HG02852 (cell line): ENCODE results near the gene LACTB.

Source experiments
- ATAC-seq: cut with Tn5 transposase; IDR thresholded peaks from one replicate; pipeline ENCODE4 v1.9.1; 2021; ENCODE audit warnings: mild to moderate bottlenecking, moderate library complexity; ENCODE audit not compliant: unreplicated experiment

Gene LACTB, protein sequence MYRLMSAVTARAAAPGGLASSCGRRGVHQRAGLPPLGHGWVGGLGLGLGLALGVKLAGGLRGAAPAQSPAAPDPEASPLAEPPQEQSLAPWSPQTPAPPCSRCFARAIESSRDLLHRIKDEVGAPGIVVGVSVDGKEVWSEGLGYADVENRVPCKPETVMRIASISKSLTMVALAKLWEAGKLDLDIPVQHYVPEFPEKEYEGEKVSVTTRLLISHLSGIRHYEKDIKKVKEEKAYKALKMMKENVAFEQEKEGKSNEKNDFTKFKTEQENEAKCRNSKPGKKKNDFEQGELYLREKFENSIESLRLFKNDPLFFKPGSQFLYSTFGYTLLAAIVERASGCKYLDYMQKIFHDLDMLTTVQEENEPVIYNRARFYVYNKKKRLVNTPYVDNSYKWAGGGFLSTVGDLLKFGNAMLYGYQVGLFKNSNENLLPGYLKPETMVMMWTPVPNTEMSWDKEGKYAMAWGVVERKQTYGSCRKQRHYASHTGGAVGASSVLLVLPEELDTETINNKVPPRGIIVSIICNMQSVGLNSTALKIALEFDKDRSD

DNA sequence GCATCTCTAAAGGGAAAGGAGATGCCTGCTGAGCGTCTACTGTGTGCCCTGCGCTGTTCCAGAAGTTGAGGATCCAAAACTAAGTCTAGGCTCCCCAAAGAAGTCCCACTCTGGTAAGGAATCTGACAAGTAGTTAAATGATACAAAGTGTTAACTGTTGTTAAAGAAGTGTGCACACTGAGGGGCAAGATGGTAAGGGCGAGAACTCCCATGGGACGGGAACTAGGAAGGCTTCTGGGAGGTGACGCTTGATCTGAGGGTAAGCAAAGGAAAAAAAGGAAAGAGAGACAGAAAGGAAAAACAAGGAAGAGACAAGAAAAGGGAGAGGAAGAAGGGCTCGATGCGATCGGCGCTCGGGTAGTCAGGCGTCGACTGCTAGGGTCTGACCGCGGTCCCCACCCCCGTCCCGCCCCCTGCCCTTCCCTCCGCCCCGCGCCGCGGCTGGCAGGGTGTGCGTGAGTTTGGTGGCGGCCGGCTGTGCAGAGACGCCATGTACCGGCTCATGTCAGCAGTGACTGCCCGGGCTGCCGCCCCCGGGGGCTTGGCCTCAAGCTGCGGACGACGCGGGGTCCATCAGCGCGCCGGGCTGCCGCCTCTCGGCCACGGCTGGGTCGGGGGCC lies at the start of gene LACTB:
Gene LACTB, plus strand, starts transcription at position 480 of the 620 bp plus-strand sequence. Its CDS starts 11 bp downstream, at position 491.
- ATAC-seq: peak; percentile 76

DNA sequence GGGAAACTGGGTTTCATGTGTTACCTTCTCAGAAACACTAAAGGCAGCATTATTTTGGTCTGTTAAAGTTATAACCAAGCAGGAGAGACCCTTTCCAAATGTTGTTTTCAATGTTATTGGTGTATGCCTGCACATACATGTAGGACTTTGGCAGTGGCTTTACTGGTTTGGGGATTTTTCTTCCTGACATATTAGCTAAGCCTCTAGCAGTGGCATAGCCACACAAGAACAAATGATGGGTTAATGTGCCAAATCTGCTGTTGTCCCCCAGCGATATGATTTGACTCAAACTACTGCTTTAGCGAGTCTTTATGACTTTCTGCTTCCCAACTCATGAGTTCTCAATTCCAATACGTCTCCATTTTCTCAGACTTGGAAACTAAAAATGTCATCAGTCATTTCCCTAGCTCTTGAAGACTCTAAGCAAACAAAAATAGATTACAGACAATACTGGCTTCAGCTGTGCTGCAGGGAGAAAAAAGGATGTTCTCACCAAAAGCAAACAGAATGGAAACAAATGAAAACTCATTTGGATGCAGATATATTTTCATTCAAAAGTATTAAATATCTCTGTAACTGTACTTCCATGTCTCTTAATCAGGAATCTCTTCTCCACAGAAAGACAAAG lies 49.5 kb upstream of the LACTB start:
- no peak for ATAC-seq

DNA sequence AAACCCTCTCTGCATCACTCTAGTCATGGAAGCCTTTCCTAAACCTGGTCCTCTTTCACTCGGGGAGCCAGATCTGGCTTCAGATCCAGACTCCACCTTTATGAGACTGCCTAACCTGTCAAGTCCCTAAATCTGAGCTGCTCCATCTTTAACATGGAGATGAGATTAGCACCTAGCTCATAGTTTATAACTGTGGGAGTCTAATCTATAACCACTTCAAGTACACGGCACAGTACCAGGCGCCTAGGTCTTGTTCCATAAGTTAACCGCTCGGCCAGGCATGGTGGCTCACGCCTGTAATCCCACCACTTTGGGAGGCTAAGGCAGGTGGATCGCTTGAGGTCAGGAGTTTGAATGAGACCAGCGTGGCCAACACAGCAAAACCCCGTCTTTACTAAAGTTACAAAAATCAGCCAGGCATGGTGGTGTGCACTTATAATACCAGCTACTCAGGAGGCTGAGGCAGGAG lies 48.8 kb upstream of the LACTB start:
- ATAC-seq: no peak

DNA sequence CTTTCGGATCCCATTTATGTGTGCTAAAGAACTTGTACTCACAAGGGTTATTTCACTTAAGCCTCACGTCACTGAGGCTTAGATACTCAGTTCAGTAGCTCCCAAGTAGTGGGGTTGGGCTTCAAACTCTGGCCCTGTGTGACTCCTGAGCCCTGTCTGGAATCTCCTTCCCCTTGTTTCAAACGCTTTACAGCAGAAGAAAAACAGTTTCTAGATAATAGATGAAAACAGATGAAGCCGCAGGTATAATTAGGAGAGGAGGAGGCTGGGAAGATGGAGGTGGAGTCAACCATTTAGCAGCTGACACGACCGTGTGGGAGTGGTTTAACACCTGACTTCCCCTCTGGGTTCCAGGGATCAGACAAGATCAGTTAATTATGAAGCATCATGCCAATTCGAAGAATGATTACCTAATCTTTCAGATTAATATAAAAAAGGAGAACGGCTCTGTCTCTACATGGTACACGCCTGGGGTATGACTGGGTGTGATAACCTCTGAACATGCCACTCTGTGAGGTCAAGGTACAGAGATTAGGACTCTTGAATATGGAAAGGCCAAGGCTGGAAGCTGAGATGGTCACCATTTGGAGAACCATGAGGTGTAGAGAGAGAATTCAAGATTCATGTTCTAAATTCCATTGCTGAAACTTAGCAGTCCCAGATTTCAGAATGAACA lies 48.0 kb upstream of the LACTB start:
- no peak for ATAC-seq

DNA sequence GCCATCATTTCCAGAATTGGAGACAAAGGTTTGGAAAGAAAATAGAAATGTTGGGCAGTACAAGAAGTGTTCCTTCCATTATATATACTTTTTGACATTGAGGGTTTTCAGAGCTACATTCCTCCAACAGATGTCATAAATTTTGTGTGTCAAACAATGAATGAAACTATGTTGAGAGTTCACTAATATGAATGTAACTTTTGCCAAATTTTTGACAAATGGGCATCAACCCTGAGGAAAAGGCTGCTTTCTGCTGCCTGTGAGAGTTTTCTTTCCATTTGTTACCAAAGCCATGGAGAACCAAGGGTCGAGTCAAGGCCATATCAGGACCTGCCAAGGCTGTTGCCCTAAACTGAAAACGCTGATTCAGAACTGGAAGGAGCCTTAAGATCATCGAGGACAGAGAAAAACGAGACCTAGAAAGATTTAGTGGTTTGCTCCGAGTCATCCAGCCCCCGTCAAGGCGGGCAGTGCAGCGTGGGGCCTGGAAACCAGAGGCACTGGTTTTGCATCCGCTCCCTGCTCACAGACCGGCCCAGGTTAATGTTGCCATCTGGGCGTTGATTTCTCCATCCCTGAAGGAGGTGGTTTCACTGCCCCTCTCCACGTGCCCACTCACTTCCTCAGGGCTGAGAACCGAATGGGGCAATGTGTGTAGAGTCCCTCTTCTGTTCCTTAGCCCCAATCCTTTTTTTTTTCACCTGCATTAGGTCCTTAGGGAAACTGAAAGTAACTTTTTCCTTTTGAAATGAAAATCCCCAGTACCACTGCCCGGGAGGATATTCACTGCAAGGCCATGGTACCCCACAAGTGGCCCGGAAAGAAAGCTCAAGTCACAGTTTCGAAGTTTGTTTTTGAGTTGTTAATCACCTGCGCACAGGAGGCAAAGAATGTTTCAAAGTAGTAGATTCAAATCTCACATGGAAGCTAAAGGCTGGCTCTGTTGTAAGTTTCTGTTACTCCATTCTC lies 46.4 kb upstream of the LACTB start:
- no peak for ATAC-seq

DNA sequence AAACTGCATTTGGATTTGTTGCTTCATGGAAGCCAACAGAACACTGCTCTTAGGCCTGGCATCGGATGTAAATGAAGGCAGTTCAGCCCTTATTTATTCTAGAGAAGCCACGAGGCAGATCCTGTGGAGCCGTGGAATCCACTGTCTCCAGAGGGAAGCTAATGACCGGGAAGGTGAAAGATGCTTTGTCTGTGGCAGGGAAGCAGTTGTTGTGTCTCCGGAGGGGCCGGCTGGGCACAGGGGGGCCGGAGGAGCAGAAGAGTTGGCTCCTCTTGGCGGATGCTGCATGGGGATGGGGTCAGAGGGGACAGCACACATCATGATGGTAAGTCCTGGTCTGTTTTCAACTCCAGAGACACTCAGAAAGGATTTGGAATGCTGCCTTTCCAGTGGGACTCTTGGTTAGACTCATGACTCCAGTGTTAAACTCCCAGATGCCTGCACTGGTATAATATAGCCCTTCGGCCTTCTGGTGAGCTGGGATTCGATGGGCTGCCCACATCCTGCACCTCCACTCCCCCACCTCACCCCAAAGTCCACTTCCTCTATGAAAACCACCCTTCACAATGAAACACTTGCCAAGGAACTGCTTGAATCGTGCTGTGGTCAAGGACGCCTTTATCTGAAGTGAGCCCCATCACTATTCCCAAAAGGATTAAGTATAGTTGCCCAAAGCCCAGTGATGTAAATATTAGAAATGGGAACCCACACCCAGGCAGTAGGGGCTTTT lies 45.5 kb upstream of the LACTB start:
- ATAC-seq: no peak

DNA sequence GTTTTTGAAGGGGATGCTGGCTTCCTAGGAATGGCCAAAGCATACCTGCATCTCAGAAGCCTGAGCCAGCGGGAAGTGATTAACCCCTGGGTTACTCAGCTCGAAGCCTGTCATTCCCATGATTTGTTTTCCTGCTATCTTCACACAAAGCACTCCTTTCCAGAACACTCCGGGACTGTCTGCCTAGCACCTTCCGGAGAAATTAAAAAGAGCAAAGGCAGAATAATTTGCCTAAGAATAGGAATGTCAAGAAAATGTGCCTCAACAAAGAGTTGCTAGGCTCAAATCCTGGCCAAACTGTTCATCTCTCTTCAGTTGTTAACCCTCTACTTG lies 45.0 kb upstream of the LACTB start:
- ATAC-seq: no peak

DNA sequence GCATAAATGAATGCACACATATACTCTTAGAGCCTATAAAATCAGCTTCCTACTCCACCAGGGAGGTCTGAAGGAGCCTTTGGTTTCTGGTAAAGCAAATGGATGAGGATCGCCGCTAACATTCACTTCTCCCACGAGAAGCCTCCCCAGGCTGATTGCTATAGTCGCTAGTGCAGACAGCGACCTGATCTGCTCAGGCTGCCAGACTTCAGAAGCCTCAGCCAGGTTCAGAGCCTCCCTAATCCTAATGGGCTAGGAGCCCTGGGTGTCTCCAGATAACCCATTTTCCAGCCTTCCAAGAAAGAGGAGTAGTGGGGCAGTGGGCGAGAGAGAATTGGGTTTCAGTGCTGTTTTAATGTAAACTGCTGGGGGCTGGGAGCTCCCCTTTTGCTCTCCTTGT lies 43.7 kb upstream of the LACTB start:
- ATAC-seq: no peak

DNA sequence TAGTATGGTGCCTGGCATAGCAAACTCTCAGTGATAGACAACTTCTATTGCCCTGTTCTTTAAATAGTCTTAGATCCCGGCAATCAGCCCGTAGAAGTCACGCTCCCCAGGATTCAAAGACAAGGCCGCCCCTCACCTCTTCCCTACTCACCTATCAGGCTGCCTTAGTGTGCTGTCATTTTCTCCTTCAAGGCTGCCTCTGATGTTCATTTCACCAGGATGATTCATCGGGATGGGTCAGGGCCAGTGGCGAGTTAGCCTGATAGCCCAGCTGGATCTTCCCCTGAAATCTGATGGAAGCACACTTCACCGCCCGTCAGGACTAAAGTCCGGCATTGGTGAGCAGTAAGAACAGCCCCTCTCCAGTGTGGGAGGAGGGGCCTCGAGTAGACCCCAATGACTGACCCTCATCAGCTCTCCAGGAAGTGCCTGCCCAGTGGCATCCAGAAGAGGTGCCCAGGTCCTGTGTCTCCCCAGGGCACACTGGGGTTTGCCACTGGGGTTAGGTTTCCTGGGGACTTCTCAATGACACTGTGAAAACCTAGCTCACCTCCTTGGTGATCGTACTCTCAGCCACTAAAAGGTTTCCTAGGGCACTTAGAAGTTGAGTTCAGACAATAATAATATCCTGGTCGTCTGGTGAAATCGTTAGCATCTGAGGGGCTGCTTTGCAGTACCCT lies 41.6 kb upstream of the LACTB start:
- no peak for ATAC-seq

DNA sequence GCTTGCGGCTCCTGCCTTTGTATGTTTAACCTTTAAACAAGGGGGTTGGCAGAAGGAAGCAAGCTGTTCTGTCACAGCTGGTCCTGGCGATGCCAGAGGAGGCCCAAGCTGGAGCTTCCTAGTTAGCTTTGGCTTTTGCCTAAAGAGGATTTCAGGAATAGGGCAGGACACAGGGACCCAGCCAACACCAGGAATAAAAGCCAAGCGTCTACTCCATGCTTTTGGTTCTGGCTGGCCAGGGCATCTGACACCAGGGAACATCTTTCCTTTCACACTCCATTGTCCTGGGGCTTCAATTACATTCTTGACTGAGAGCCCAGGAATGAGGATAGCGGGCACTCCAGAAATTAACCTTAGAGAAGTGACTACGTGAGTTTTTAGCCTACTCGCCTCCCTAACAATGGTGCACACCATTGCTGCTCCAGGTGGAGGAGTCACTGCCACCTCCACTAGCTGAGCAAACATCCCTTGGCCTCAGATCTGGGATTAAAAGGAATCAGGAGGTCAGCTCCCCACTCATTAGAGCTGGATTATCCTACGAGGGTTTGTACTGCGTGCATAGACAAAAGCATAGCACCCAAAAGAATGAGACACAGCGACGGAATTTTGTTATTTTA lies 40.9 kb upstream of the LACTB start:
- no peak for ATAC-seq

DNA sequence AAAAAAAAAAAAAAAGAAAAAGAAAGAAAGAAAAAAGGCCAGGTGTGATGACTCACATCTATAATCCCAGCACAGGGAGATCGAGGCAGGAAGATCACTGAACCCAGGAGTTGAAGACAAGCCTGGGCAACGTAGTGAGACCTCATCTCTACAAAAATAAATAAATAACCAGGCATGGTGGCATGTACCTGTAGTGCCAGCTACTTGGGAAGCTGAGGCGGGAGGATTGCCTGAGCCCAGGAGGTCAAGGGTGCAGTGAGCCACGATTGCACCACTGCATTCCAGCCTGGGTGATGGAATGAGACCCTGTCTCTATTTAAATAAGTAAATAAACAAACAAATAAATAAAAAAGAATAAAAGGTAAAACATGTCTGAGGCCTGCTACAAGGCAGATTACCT lies 39.3 kb upstream of the LACTB start:
- no peak for ATAC-seq

DNA sequence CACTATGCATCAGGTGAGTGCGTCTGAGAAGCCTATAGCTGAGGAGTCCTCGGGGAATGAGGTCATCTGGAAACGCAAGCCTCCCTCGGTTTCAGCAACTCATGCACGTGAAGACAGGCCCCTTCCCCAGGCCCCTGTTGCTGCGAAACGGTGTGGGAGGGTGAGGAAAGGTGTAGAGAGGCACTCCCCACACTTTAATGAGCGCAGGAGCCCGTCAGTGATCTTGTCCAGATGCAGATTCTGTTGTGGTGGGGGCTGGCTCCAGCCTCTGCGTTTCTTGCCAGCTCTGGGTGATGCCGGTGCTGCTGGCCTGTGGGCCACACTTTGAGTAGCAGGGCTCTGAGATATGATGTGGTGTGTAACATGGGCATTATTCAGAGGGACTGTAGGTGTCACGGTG lies 38.6 kb upstream of the LACTB start:
- ATAC-seq: no peak

DNA sequence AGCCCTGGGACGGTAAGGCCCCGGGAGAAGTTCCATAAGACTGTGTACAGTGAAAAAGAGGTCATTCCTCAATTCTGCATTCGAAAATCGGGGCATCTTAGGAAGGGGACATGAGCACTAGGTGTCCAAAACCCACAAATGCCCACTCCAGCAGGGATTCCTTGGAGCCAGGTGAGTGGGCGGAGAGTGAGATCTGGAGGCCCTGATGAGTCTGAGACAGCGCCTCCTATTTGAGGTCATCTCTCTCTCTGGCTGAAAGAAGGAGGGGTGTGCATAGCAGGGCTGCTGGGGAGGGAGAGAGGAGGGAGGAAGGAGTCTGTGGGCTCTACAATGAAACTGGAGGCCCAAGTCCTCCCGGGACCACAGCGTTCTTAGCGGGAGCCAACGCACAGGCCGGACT lies 38.1 kb upstream of the LACTB start:
- ATAC-seq: no peak

DNA sequence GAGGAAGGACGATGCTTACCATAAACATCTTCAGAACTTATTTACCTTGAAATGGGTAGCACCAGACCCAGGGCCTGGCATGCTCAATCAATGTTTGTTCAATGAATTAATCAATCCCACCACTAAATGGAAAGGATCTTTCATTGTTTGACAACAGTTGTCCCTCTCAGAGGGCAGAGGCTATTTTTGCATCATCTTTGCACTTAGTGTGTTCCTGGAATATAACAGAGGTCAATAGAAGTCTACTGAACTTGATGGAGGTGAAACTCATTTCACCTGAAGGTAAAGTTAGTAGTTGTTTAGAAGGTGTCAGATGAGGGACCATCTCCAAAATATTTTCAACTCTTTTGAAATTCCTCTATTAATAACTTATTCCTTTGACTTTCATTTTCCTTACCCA lies 36.9 kb upstream of the LACTB start:
- no peak for ATAC-seq

DNA sequence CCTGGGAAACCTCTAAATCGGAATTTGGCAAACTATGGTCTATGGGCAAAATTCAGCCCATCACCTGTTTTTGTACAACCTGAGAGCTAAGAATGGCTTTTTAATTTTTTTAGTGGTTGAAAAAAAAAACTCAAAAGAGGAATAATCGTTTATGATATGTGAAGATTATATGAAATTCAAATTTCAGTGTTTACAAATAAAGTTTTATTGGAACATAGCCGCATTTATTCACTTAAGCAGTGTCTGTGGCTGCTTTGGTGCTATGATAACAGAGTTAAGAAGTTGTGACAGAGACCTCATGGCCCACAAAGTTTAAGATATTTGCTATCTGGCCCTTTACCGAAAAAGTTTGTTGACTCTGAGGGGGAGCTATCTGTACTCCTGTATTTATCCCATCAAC lies 36.4 kb upstream of the LACTB start:
- ATAC-seq: no peak

DNA sequence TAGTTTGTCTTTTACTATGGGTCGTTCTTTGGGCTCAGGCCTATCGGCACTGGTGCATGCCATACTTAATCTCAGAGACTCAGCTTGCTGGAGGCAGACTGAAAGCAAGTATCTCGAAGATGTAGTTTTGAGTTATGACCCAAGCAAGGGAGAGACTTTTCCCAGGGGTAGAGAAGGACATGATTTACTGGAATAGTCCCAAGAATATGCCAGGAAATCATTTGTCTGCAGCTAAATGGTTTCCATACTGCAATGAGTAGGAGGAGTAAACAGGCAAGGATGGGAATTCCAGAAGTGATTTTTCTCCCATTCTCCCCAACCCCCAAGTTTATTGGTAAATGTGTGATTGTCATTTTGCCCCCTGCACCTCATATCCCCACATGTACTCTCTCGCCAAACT lies 35.4 kb upstream of the LACTB start:
- no peak for ATAC-seq

DNA sequence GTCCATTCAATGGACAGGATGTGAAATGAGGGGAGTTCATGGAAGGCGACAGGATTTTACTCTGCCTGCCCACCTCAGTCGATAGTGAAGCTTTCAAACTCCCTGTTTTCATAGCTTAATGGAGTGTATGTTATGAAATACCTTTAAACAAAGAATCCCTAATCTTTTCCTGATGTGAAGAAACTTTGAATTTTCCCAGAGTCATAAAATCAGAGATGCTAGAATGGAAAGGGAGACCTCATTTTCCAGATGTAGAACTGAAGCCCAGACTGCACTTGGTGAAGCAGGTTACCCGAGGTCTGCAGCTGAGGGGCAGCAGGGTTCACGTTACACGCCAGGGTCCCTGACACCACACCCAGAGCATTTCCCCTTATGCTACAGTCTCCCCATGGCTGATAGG lies 34.7 kb upstream of the LACTB start:
- ATAC-seq: no peak

DNA sequence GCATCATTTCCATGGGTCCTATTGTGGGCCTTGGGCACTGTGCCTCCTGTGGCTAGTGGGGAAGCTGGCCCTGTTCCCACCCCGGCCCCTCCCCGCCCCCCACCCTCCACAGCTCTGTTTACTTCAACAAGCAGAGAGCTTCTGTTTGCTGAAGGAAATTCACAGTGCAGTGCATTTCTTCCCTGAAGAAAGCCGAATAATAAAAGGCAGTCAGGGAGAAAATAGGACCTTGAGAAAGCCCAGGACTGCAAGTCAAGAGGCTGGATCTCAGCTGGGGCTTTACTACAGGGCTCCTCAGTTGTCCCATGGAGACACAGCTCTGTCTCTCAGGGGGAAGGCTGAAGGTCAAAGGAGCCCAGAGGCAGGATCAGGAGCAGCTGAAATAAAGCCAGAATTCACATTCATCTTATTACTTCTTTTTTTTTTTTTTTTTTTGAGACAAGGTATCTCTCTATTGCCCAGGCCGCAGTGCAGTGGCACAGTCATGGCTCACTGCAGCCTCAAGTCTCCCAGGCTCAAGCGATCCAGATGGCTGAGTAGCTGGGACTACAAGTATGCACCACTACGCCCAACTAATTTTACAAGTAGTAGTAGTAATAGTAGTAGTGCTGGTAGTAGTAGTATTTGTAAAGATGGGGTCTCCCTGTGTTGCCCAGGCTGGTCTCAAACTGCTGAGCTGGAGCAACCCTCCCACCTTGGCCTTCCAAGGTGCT lies 33.0 kb upstream of the LACTB start:
- ATAC-seq: no peak
